Activated naive CD8-positive, alpha-beta T cell treated with anti-CD3 and anti-CD28 coated beads, Interleukin-2, amount 50 U/mL, for 24 hours (primary cell): ENCODE measurements around the gene FBXL17.

Experiments used
- ATAC-seq: fragments of 150-1000 bp; cut with Tn5 transposase; one replicate; pipeline ENCODE4 v1.10.0; 2021
- DNase-seq: peaks from one replicate; pipeline ENCODE4 v3.0.0; 2021
- H3K27ac Mint-ChIP-seq: one replicate; pipeline ENCODE4 v1.8.0; 2021; ENCODE audit warnings: mild to moderate bottlenecking, mixed read lengths
- H3K27me3 Mint-ChIP-seq: one replicate; pipeline ENCODE4 v1.8.0; 2021; ENCODE audit warnings: mixed read lengths
- H3K36me3 Mint-ChIP-seq: one replicate; pipeline ENCODE4 v1.8.0; 2021; ENCODE audit warnings: low read depth, mixed read lengths
- H3K4me1 Mint-ChIP-seq: one replicate; pipeline ENCODE4 v1.8.0; 2021; ENCODE audit warnings: mixed read lengths
- H3K4me3 Mint-ChIP-seq: one replicate; pipeline ENCODE4 v1.8.0; 2021; ENCODE audit warnings: mild to moderate bottlenecking, moderate library complexity, mixed read lengths
- H3K9me3 Mint-ChIP-seq: one replicate; pipeline ENCODE4 v1.8.0; 2021; ENCODE audit warnings: mixed read lengths

The FBXL17 gene

DNA sequence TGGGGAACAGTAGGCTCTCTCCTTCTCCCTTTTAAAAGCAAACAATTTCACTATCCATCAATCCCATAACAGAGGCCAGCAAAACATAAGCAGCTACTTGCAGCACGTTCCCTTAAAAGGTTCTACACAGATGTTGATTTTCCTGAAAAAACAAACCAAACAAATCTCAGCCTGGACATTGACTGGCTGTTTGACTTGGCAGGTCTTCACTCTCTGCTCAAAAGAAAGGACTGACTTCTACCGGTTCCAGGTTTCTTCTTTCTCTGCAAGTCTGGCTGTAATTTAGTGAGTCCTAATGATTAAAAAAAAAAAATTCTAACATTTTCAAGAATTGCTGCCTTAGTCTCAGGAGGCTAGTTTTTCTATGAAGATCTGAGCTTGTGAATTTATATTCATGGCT is 508.0 kb downstream of the FBXL17 start:
- Mint-ChIP-seq H3K4me1 (peaks cover 3% of the 10 kb centered on the region), H3K4me3 (no peak overlapping the region), H3K27ac (no peak overlapping the region), H3K36me3 (no peaks in the 10 kb centered on the region), H3K9me3 (no peaks in the 10 kb centered on the region), H3K27me3 (no peaks in the 10 kb centered on the region)
- no peak for ATAC-seq
- no peak for DNase-seq

DNA sequence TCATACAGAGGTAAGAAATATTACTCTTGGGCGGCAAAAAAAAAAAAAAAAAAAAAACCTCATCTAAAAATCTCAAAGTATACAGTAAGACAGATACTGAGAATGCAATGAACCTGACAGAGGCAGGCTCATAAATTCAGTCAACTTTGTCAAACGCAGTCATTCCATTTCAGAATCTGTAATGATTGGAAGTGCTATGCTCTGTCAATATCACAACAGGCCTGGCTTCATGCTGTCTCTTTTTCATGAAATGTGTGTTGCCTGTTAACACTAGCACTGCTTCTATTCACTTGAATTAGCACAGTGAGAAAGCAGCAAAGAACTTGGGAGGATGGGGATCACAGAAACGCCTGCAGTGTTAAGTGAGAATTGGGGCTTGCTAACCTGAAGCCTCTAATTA is 510.9 kb downstream of the FBXL17 start:
- no peak for DNase-seq
- Mint-ChIP-seq H3K36me3 (no peaks in the 10 kb centered on the region), H3K9me3 (no peaks in the 10 kb centered on the region), H3K4me1 (peaks cover 3% of the 10 kb centered on the region), H3K4me3 (no peak overlapping the region), H3K27ac (no peak overlapping the region), H3K27me3 (no peaks in the 10 kb centered on the region)
- ATAC-seq = no peak

DNA sequence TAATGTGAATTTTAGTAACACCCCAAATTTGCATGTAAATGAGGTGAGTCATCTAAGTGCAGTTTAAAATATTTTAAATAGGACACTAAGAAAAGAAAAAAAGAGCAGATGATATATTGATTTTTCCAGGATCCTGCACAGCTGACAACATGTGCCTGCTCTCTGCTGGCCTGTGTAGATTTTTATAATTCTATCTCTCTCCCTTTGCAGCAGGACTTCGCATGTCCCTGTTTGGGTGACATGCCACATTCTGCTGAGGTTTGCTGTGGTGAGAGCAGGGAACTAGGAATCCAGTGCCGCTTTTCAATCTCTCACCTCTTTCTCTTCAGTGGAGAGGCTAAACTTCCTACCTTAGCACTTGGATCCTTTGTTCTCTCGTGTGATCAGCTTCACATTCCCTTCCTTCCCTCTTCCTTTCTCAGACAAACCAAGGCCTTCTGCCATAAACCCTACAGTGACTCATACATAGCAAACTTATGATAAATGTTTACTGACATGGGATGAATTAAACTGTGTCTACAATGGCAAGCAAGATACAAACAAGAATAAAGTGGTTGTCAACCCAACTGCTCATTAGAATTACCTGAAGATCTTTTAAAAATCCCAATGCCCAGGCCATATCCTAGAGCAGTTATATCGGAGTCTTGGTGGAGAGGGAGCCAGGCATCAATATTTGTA is 512.3 kb downstream of the FBXL17 start:
- Mint-ChIP-seq H3K9me3 (peaks cover 4% of the 10 kb centered on the region), H3K36me3 (peaks cover 5% of the 10 kb centered on the region), H3K4me1 (peaks cover 3% of the 10 kb centered on the region)

GRCh38 chr5:107868650-107869409 is 513.1 kb downstream of the FBXL17 start:
- H3K4me1 Mint-ChIP-seq = no peaks in the 10 kb centered on the region
- no peak overlapping the region for H3K27ac Mint-ChIP-seq
- no peak for ATAC-seq
- H3K9me3 Mint-ChIP-seq = peaks cover 4% of the 10 kb centered on the region
- H3K36me3 Mint-ChIP-seq = peaks cover 5% of the 10 kb centered on the region
- DNase-seq = no peak
- H3K4me3 Mint-ChIP-seq = no peak overlapping the region
- no peaks in the 10 kb centered on the region for H3K27me3 Mint-ChIP-seq

More for the DNA sequence above, 512.3 kb downstream of the FBXL17 start:
- no peak for DNase-seq
- no peak for ATAC-seq
- H3K27me3 Mint-ChIP-seq = no peaks in the 10 kb centered on the region
- H3K27ac Mint-ChIP-seq = no peak overlapping the region
- no peak overlapping the region for H3K4me3 Mint-ChIP-seq

DNA sequence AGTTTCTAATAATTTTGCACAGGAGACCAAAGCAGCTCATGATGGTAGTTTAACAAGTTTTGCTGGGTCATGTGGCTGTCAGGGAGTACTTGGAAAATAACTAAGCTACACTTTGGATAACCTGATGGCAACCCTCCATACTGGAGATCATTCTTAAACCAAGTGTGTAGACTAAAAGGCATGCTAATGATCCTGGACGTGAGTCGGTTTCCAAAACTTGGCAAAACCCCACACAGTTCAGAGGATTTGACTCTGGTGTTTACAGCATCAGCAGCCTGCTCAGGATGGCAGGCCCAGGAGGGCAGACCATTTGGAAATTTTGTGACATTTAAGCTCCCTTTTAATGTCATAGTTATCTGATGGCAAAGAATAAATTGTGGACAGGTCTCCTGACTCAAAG is 514.6 kb downstream of the FBXL17 start:
- Mint-ChIP-seq H3K4me3 (no peak overlapping the region), H3K4me1 (no peaks in the 10 kb centered on the region), H3K27me3 (no peaks in the 10 kb centered on the region), H3K27ac (no peak overlapping the region), H3K9me3 (peaks cover 4% of the 10 kb centered on the region), H3K36me3 (peaks cover 5% of the 10 kb centered on the region)
- ATAC-seq = no peak
- DNase-seq = no peak

GRCh38 chr5:107864793-107865192 is 517.1 kb downstream of the FBXL17 start:
- H3K36me3 Mint-ChIP-seq = peaks cover 5% of the 10 kb centered on the region
- no peak overlapping the region for H3K27ac Mint-ChIP-seq
- no peaks in the 10 kb centered on the region for H3K4me1 Mint-ChIP-seq
- no peak overlapping the region for H3K4me3 Mint-ChIP-seq
- no peak for ATAC-seq
- peaks cover 4% of the 10 kb centered on the region for H3K9me3 Mint-ChIP-seq
- no peaks in the 10 kb centered on the region for H3K27me3 Mint-ChIP-seq
- no peak for DNase-seq

GRCh38 chr5:107863125-107863524 is 518.8 kb downstream of the FBXL17 start:
- Mint-ChIP-seq H3K9me3 (peaks cover 4% of the 10 kb centered on the region), H3K27me3 (no peaks in the 10 kb centered on the region), H3K4me3 (no peak overlapping the region), H3K36me3 (peaks cover 5% of the 10 kb centered on the region), H3K4me1 (no peaks in the 10 kb centered on the region), H3K27ac (no peak overlapping the region)
- DNase-seq (no peak), ATAC-seq (no peak)

DNA sequence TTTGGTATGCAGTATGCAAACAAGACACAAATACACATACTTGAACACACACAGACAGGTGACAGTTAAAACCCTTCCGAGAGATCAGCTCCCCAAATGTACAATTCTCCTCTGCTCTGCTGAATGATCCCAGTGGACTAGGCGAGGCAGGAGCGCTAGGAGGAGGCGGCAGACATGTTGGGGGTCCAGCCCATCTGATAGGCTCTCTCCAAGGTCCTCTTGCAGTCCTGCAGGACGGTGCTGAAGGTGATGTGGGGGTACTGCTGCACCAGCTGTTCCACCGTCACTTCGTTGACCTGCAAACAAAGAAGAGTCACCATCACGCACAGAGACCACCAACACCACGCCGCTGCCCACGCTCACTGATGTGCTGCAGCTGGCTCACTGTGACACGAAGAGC is 520.3 kb downstream of the FBXL17 start:
- Mint-ChIP-seq H3K27ac (no peak overlapping the region), H3K4me3 (no peak overlapping the region), H3K9me3 (peaks cover 4% of the 10 kb centered on the region), H3K36me3 (peaks cover 5% of the 10 kb centered on the region), H3K4me1 (no peaks in the 10 kb centered on the region), H3K27me3 (no peaks in the 10 kb centered on the region)
- DNase-seq = no peak
- ATAC-seq = no peak

DNA sequence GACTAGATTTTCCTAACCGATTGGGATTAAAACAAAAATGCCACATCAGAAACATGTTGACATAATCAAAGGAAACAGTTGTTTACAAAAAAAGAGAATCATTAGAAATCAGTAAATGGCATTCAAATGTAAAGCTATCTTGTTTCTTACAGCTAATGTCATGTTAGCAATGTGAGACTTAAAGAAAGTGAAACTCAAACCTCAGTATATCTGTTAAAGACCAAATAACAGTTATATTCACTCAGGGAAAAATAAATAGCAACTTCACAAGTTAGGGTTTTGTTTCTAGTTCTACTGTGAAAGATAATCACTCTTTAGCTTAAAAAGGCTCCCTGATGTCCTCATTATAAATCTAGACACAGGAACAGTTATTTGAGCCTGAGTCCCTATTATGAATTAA is 521.9 kb downstream of the FBXL17 start:
- peaks cover 4% of the 10 kb centered on the region for H3K9me3 Mint-ChIP-seq
- ATAC-seq (no peak), DNase-seq (no peak)
- no peak overlapping the region for H3K27ac Mint-ChIP-seq
- no peaks in the 10 kb centered on the region for H3K27me3 Mint-ChIP-seq
- H3K4me3 Mint-ChIP-seq = no peak overlapping the region
- no peaks in the 10 kb centered on the region for H3K4me1 Mint-ChIP-seq
- peaks cover 5% of the 10 kb centered on the region for H3K36me3 Mint-ChIP-seq

DNA sequence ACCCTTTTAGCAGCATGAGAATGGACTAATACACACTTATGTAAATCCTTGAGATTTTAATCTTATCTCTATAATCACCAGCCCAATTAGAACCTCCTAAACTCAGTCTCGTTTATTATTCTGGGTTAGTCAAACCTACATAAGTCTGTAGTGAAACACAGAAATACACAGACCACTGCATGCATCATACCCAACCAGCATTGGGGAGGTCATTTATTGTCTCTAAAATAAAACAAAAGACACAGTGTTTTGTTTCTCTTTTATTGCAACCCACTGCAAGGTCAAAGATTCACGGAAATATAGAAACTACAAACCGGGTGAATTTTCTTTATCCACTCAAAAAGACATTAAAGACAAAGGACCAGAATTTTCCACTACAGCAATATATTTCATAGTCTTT is 523.1 kb downstream of the FBXL17 start:
- Mint-ChIP-seq H3K4me1 (no peaks in the 10 kb centered on the region), H3K27ac (no peak overlapping the region), H3K9me3 (no peaks in the 10 kb centered on the region), H3K27me3 (no peaks in the 10 kb centered on the region), H3K4me3 (no peak overlapping the region), H3K36me3 (no peaks in the 10 kb centered on the region)
- no peak for DNase-seq
- no peak for ATAC-seq

- DNase-seq (no peak), ATAC-seq (no peak)
- no peaks in the 10 kb centered on the region for H3K4me1 Mint-ChIP-seq
- no peak overlapping the region for H3K27ac Mint-ChIP-seq
- H3K36me3 Mint-ChIP-seq = no peaks in the 10 kb centered on the region
- H3K27me3 Mint-ChIP-seq = no peaks in the 10 kb centered on the region
- H3K9me3 Mint-ChIP-seq = no peaks in the 10 kb centered on the region
- no peak overlapping the region for H3K4me3 Mint-ChIP-seq
Observed at GRCh38 chr5:107858324-107858723, 523.6 kb downstream of the FBXL17 start.

DNA sequence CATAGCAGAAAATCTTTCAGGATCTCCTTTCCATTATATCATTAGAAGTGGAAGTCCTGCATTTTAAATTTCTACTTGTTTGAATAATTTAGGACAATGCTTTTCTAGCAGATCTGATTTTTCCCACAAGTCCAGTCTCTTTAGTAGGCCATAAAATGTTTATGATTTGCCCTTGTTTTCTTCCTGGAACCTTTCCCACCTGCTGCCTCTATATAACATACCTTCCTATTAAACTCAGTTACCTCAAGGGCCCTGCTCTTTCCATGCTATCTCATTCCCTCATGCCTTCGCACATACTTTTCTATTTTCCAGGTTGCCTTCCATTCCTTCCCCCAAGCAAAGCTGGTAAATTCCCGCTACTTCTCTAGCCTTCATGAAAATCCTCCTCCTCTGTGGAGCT is 524.1 kb downstream of the FBXL17 start:
- H3K9me3 Mint-ChIP-seq = no peaks in the 10 kb centered on the region
- no peak overlapping the region for H3K4me3 Mint-ChIP-seq
- H3K36me3 Mint-ChIP-seq = no peaks in the 10 kb centered on the region
- no peak for DNase-seq
- H3K4me1 Mint-ChIP-seq = no peaks in the 10 kb centered on the region
- H3K27me3 Mint-ChIP-seq = no peaks in the 10 kb centered on the region
- no peak overlapping the region for H3K27ac Mint-ChIP-seq
- ATAC-seq = no peak

GRCh38 chr5:107855171-107855570 is 526.7 kb downstream of the FBXL17 start:
- H3K27ac Mint-ChIP-seq = no peak overlapping the region
- no peaks in the 10 kb centered on the region for H3K27me3 Mint-ChIP-seq
- H3K9me3 Mint-ChIP-seq = no peaks in the 10 kb centered on the region
- no peaks in the 10 kb centered on the region for H3K36me3 Mint-ChIP-seq
- H3K4me1 Mint-ChIP-seq = no peaks in the 10 kb centered on the region
- H3K4me3 Mint-ChIP-seq = no peak overlapping the region
- ATAC-seq = no peak
- no peak for DNase-seq

GRCh38 chr5:107853696-107854095 is 528.2 kb downstream of the FBXL17 start:
- Mint-ChIP-seq H3K4me1 (no peaks in the 10 kb centered on the region), H3K36me3 (no peaks in the 10 kb centered on the region), H3K4me3 (no peak overlapping the region), H3K27me3 (no peaks in the 10 kb centered on the region), H3K27ac (no peak overlapping the region), H3K9me3 (no peaks in the 10 kb centered on the region)
- DNase-seq = no peak
- ATAC-seq = no peak

DNA sequence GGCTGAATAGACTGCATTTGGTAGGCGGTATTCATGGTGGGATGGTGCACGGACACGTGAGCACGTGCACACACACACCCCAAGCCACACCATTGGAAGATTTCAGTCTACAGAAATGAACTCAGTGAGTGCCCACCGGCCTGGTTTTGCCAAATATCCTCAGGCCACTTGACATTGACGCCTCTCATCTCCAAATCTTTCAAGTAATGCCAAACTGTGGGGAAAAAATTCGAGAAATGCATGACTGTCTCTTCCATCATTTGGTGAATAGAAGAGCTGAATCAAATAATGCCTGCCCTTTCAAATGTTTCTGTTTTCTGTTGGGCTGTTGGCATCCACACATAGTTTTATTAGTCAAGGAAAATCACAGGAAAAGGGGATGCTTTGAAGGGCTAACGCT is 528.9 kb downstream of the FBXL17 start:
- DNase-seq (no peak), ATAC-seq (no peak)
- Mint-ChIP-seq H3K27me3 (no peaks in the 10 kb centered on the region), H3K27ac (no peak overlapping the region), H3K4me1 (no peaks in the 10 kb centered on the region), H3K36me3 (no peaks in the 10 kb centered on the region), H3K4me3 (no peak overlapping the region), H3K9me3 (no peaks in the 10 kb centered on the region)
